Measurements from ENCODE around the gene ZBTB43. TPM values are rescaled to one million over a fixed set of nuclear protein-coding genes. Genes with fewer than 3 reads are reported as not detected.

The ZBTB43 gene
- total RNA-seq, 1 experiment from 2014 or later: 15.4 TPM

GRCh38 chr9:126833710-126834345 lies 29.0 kb downstream of the ZBTB43 start:
- ChIA-PET RAD21 (ENCODE audit: low non-redundant PET in 1 of 2, low total read pairs in 2 of 2, uncharacterized antibody in 2 of 2, unreplicated experiment in 2 of 2) (no interaction called here), POLR2A (no interaction called here), CTCF (no interaction called here)
- Histone ChIP-seq H3K27ac (ENCODE audit: low read depth, low read length) (no peak overlapping the region), H3K9me3 (ENCODE audit: control insufficient read depth in 1 of 2, insufficient read depth in 1 of 2, low read depth in 1 of 2, low read length in 2 of 2) (no peaks in the 10 kb centered on the region), H3K27me3 (ENCODE audit: insufficient read depth, low read length) (no peaks in the 10 kb centered on the region), H3K36me3 (ENCODE audit: control insufficient read depth in 1 of 2, insufficient read depth in 2 of 2, low read length in 2 of 2) (peaks cover 4 to 20% of the 10 kb centered on the region in 2 experiments; a peak in 2 of 4 replicates), H3K4me2 (ENCODE audit: low read length) (no peak overlapping the region), H3K9me2 (ENCODE audit: insufficient read depth) (no peaks in the 10 kb centered on the region), H3K79me2 (ENCODE audit: insufficient read depth, low read length) (peaks cover 9% of the 10 kb centered on the region), H2AFZ (ENCODE audit: low read depth, low read length, poor library complexity, severe bottlenecking) (no peak overlapping the region), H3K4me1 (ENCODE audit: control insufficient read depth in 1 of 2, insufficient read depth in 2 of 2, low read length in 2 of 2) (no peaks in the 10 kb centered on the region), H4K20me1 (ENCODE audit: insufficient read depth) (no peaks in the 10 kb centered on the region), H3K4me3 (replicated peaks in 1 of 2; ENCODE audit: low read depth in 1 of 2, low read length in 2 of 2) (no peak overlapping the region), H3K9ac (ENCODE audit: low read length) (no peak overlapping the region)
- TF ChIP-seq SP1 (IDR thresholded peaks at IDR 0.05; ENCODE audit: low read depth): no peak
- TF ChIP-seq, protein P1, sequence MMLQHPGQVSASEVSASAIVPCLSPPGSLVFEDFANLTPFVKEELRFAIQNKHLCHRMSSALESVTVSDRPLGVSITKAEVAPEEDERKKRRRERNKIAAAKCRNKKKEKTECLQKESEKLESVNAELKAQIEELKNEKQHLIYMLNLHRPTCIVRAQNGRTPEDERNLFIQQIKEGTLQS (IDR thresholded peaks at IDR 0.05): no peak
- TF ChIP-seq MAX (IDR thresholded peaks at IDR 0.05): no peak
- no peak for TF ChIP-seq CTCF (IDR thresholded peaks at IDR 0.05 in 2 of 3, conservative IDR thresholded peaks at IDR 0.05 in 1 of 3; ENCODE audit: borderline replicate concordance in 1 of 3, insufficient read depth in 1 of 3, low read depth in 2 of 3, low read length in 2 of 3)
- TF ChIP-seq, protein P2, sequence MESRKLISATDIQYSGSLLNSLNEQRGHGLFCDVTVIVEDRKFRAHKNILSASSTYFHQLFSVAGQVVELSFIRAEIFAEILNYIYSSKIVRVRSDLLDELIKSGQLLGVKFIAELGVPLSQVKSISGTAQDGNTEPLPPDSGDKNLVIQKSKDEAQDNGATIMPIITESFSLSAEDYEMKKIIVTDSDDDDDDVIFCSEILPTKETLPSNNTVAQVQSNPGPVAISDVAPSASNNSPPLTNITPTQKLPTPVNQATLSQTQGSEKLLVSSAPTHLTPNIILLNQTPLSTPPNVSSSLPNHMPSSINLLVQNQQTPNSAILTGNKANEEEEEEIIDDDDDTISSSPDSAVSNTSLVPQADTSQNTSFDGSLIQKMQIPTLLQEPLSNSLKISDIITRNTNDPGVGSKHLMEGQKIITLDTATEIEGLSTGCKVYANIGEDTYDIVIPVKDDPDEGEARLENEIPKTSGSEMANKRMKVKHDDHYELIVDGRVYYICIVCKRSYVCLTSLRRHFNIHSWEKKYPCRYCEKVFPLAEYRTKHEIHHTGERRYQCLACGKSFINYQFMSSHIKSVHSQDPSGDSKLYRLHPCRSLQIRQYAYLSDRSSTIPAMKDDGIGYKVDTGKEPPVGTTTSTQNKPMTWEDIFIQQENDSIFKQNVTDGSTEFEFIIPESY (IDR thresholded peaks at IDR 0.05; ENCODE audit: extremely low read depth, insufficient replicate concordance, low read length): no peak
- TF ChIP-seq FOSL1 (IDR thresholded peaks at IDR 0.05; ENCODE audit: low read depth): no peak
- TF ChIP-seq JUND (IDR thresholded peaks at IDR 0.05): no peak
- no peak for TF ChIP-seq ZNF274 (IDR thresholded peaks at IDR 0.05; ENCODE audit: low read depth, low read length)
- TF ChIP-seq POLR2AphosphoS5 (IDR thresholded peaks at IDR 0.05; ENCODE audit: low read depth, low read length): no peak
- TF ChIP-seq EZH2 (IDR thresholded peaks at IDR 0.05): no peak
- no peak for TF ChIP-seq SRF (IDR thresholded peaks at IDR 0.05; ENCODE audit: low read depth)
- no peak for TF ChIP-seq SIN3A (IDR thresholded peaks at IDR 0.05; ENCODE audit: low read depth)
- TF ChIP-seq TCF7L2 (IDR thresholded peaks at IDR 0.05; ENCODE audit: borderline replicate concordance, extremely low read depth, insufficient read depth, insufficient read length): no peak
- no peak for TF ChIP-seq EGR1 (IDR thresholded peaks at IDR 0.05; ENCODE audit: low read depth)
- DNase-seq (ENCODE audit: low read depth, low spot score) (no peak), ATAC-seq (no peak)
- BruUV-seq (replicated peaks): no TSS peak
- intact Hi-C loops (cut with micrococcal nuclease): no loop called here

Data from HCT116 (cell line).